ENCODE results near the gene POTEM. TPM values are rescaled to one million over a fixed set of nuclear protein-coding genes. Genes with fewer than 3 reads are reported as not detected.
"Not testable (repeated sequence)": the region's sequence is repeated elsewhere in the genome, so short reads cannot be mapped to it uniquely, and the experiment has no call there.

POTEM gene
- total and polyA plus RNA-seq, 12 donors, result not detected

- H3K4me1 ChIP-seq (replicated peaks in 1 of 2); H3K27ac ChIP-seq; intact Hi-C loops (cut with DNase I); H3K36me3 ChIP-seq (replicated peaks in 1 of 2); H3K27me3 ChIP-seq; DNase-seq; H3K9me3 ChIP-seq (replicated peaks in 1 of 3); H3K4me3 ChIP-seq: not testable (repeated sequence)
- 87% methylated on average over 8 of the region's 26 CpGs; no CpG with 5 or more reads in 3 of the 4 donors for WGBS, 4 donors
Measured at GRCh38 chr14:19036811-19037382, 69.7 kb downstream of the POTEM start.

GRCh38 chr14:19038060-19038664, 70.9 kb downstream of the POTEM start:
- 93 to 95% (median 94%) methylated on average over 8 to 11 of the region's 28 CpGs; no CpG with 5 or more reads in 1 of the 4 donors for WGBS, 4 donors
- H3K4me1 ChIP-seq (replicated peaks in 1 of 2); H3K27me3 ChIP-seq; H3K27ac ChIP-seq; DNase-seq; intact Hi-C loops (cut with DNase I); H3K9me3 ChIP-seq (replicated peaks in 1 of 3); H3K36me3 ChIP-seq (replicated peaks in 1 of 2); H3K4me3 ChIP-seq: not testable (repeated sequence)

- DNase-seq; intact Hi-C loops (cut with DNase I); H3K4me1 ChIP-seq (replicated peaks in 1 of 2); H3K4me3 ChIP-seq; H3K27ac ChIP-seq; H3K27me3 ChIP-seq; H3K36me3 ChIP-seq (replicated peaks in 1 of 2); H3K9me3 ChIP-seq (replicated peaks in 1 of 3): not testable (repeated sequence)
- WGBS, 4 donors, result 100% methylated on average over 2 of the region's 15 CpGs; no CpG with 5 or more reads in 3 of the 4 donors
Measured at GRCh38 chr14:19038785-19039184, 71.6 kb downstream of the POTEM start.

GRCh38 chr14:19043384-19043783, 76.2 kb downstream of the POTEM start:
- H3K27ac ChIP-seq; H3K9me3 ChIP-seq (replicated peaks in 1 of 3); H3K4me3 ChIP-seq; H3K4me1 ChIP-seq (replicated peaks in 1 of 2); DNase-seq; intact Hi-C loops (cut with DNase I); H3K36me3 ChIP-seq (replicated peaks in 1 of 2); H3K27me3 ChIP-seq: not testable (repeated sequence)
- 40 to 69% (median 59%) methylated on average over 1 to 2 of the region's 2 CpGs for WGBS, 4 donors

Small RNAs within 50 kb of the gene (small RNA-seq; reads per million reads assigned to genes)
- gene RNU6-1239P, result 0 reads per million in 2 donors
